Common myeloid progenitor, CD34-positive (primary cell): ENCODE data around the gene ELL2.

Experiments used
- CTCF ChIA-PET: fragments of 350-600 bp; sonication (Branson Sonifier 250); formaldehyde crosslinking; loops from one replicate; lab custom pipeline; 2021; ENCODE audit warnings: antibody characterized with exemption; lab: Charles Lee
- POLR2A ChIA-PET: fragments of 350-600 bp; sonication (Branson Sonifier 250); formaldehyde crosslinking; loops from one replicate; lab custom pipeline; 2021; ENCODE audit warnings: antibody characterized with exemption; lab: Charles Lee
- DNase-seq, 3 donors: peaks; one replicate each; pipeline versions ENCODE4 v3.0.0 to v3.0.0-alpha.2; 2013
- H3K27ac ChIP-seq, 2 experiments: 1 replicate in 1 of 2; 2 replicates in 1 of 2; pipeline ENCODE4 v1.7.0; 2013; ENCODE audit warnings: inconsistent platforms in 2 of 2, low read length in 2 of 2, mild to moderate bottlenecking in 2 of 2, low read depth in 1 of 2, moderate library complexity in 1 of 2; ENCODE audit not compliant: severe bottlenecking in 2 of 2, insufficient read depth in 1 of 2, poor library complexity in 1 of 2
- H3K27me3 ChIP-seq, 5 experiments: replicated peaks in 2 of 5; 1 replicate in 3 of 5; 2 replicates in 2 of 5; pipeline versions ENCODE4 v1.6.1 to v1.7.0; 2013; ENCODE audit warnings: low read length in 4 of 5, mild to moderate bottlenecking in 2 of 5, moderate library complexity in 2 of 5, inconsistent platforms in 1 of 5; ENCODE audit not compliant: insufficient read depth in 5 of 5, control insufficient read depth in 4 of 5
- H3K36me3 ChIP-seq, 4 experiments: 1 replicate in 2 of 4; 2 replicates in 2 of 4; pipeline versions ENCODE4 v1.6.1 to v1.7.0; 2013; ENCODE audit warnings: low read length in 3 of 4, control low read depth in 1 of 4, mild to moderate bottlenecking in 1 of 4; ENCODE audit not compliant: control insufficient read depth in 4 of 4, insufficient read depth in 4 of 4
- H3K4me1 ChIP-seq, 4 experiments: 1 replicate in 3 of 4; 2 replicates in 1 of 4; pipeline versions ENCODE4 v1.6.1 to v1.7.1; 2013; ENCODE audit warnings: low read length in 3 of 4, mild to moderate bottlenecking in 3 of 4, control low read depth in 1 of 4, inconsistent platforms in 1 of 4, moderate library complexity in 1 of 4; ENCODE audit not compliant: control insufficient read depth in 4 of 4, insufficient read depth in 4 of 4; ENCODE audit errors: control extremely low read depth in 1 of 4
- H3K4me3 ChIP-seq, 7 experiments: 1 replicate in 4 of 7; 2 replicates in 3 of 7; pipeline versions ENCODE4 v1.5.1 to v1.7.0; 2013; ENCODE audit warnings: mild to moderate bottlenecking in 7 of 7, low read length in 6 of 7, moderate library complexity in 6 of 7, inconsistent platforms in 2 of 7, low read depth in 2 of 7, control low read depth in 1 of 7; ENCODE audit not compliant: insufficient read depth in 4 of 7, control insufficient read depth in 1 of 7; ENCODE audit errors: extremely low read depth in 1 of 7
- H3K9me3 ChIP-seq, 5 experiments: 1 replicate in 4 of 5; 2 replicates in 1 of 5; pipeline versions ENCODE4 v1.6.1 to v1.7.1; 2013; ENCODE audit warnings: low read length in 4 of 5, mild to moderate bottlenecking in 2 of 5, inconsistent platforms in 1 of 5, low read depth in 1 of 5, moderate library complexity in 1 of 5; ENCODE audit not compliant: control insufficient read depth in 4 of 5, insufficient read depth in 2 of 5; ENCODE audit errors: control extremely low read depth in 1 of 5
- WGBS: methylation state at CpG from one replicate; pipeline ENCODE4 v1.1.5; 2013; ENCODE audit not compliant: insufficient coverage; 5-methylcytosine and 5-hydroxymethylcytosine counted together

The ELL2 gene

GRCh38 chr5:95940758-95941682, 20.6 kb downstream of the ELL2 start:
- ChIA-PET POLR2A (interaction anchor here (0.6 kb wide), 1 partner anchor 11 kb away, joined by 3 read pairs; no protein-coding TSS in a partner anchor), CTCF (interaction anchor here (0.9 to 1.9 kb wide), 2 partner anchors 10 to 49 kb away, joined by 3 to 6 read pairs; no protein-coding TSS in a partner anchor)
- Histone ChIP-seq H3K36me3 (no peaks in the 10 kb centered on the region), H3K27me3 (no peaks in the 10 kb centered on the region), H3K9me3 (no peaks in the 10 kb centered on the region), H3K4me1 (peaks cover 0 to 2% (median 0%) of the 10 kb centered on the region in 4 experiments), H3K27ac (no peak overlapping the region), H3K4me3 (no peak overlapping the region)
- no peak for DNase-seq
- WGBS: 100% methylated on average over 3 of the region's 3 CpGs

GRCh38 chr5:95939465-95939864, 22.2 kb downstream of the ELL2 start:
- Histone ChIP-seq H3K4me1 (peaks cover 0 to 2% (median 0%) of the 10 kb centered on the region in 4 experiments), H3K27ac (no peak overlapping the region), H3K27me3 (no peaks in the 10 kb centered on the region), H3K9me3 (no peaks in the 10 kb centered on the region), H3K36me3 (no peaks in the 10 kb centered on the region), H3K4me3 (no peak overlapping the region)
- ChIA-PET CTCF (no interaction called here), POLR2A (no interaction called here)
- no CpG with 5 or more reads among the region's 1 CpG for WGBS
- DNase-seq: no peak

- H3K36me3 ChIP-seq: no peaks in the 10 kb centered on the region
Observed at GRCh38 chr5:95938766-95939165, 22.9 kb downstream of the ELL2 start.

GRCh38 chr5:95938347-95938746, 23.3 kb downstream of the ELL2 start:
- 100% methylated on average over 1 of the region's 1 CpG for WGBS

More at GRCh38 chr5:95938766-95939165, 22.9 kb downstream of the ELL2 start:
- ChIA-PET CTCF (no interaction called here), POLR2A (no interaction called here)
- no peak overlapping the region for H3K27ac ChIP-seq
- peaks cover 0 to 2% (median 0%) of the 10 kb centered on the region in 4 experiments for H3K4me1 ChIP-seq
- H3K4me3 ChIP-seq: no peak overlapping the region
- H3K27me3 ChIP-seq: no peaks in the 10 kb centered on the region
- no peak for DNase-seq
- no peaks in the 10 kb centered on the region for H3K9me3 ChIP-seq
- no CpG with 5 or more reads among the region's 1 CpG for WGBS

GRCh38 chr5:95937607-95938152, 24.0 kb downstream of the ELL2 start:
- POLR2A ChIA-PET: no interaction called here
- CTCF ChIA-PET: interaction anchor here (0.8 to 0.9 kb wide), 2 partner anchors 9 to 20 kb away, joined by 3 read pairs; no protein-coding TSS in a partner anchor
- Histone ChIP-seq H3K27ac (no peak overlapping the region), H3K4me1 (peaks cover 0 to 2% (median 0%) of the 10 kb centered on the region in 4 experiments), H3K4me3 (no peak overlapping the region), H3K36me3 (no peaks in the 10 kb centered on the region), H3K27me3 (no peaks in the 10 kb centered on the region), H3K9me3 (no peaks in the 10 kb centered on the region)
- 46% methylated on average over 2 of the region's 3 CpGs for WGBS
- DNase-seq: no peak

More at GRCh38 chr5:95938347-95938746, 23.3 kb downstream of the ELL2 start:
- no peak overlapping the region for H3K4me3 ChIP-seq
- DNase-seq: no peak
- no peaks in the 10 kb centered on the region for H3K36me3 ChIP-seq
- H3K4me1 ChIP-seq: peaks cover 0 to 2% (median 0%) of the 10 kb centered on the region in 4 experiments
- ChIA-PET CTCF (no interaction called here), POLR2A (no interaction called here)
- no peaks in the 10 kb centered on the region for H3K27me3 ChIP-seq
- H3K27ac ChIP-seq: no peak overlapping the region
- no peaks in the 10 kb centered on the region for H3K9me3 ChIP-seq

- 84% methylated on average over 3 of the region's 5 CpGs for WGBS
- POLR2A ChIA-PET: no interaction called here
- Histone ChIP-seq H3K36me3 (no peaks in the 10 kb centered on the region), H3K4me3 (no peak overlapping the region), H3K27ac (no peak overlapping the region), H3K27me3 (no peaks in the 10 kb centered on the region), H3K4me1 (peaks cover 0 to 2% (median 0%) of the 10 kb centered on the region in 4 experiments), H3K9me3 (no peaks in the 10 kb centered on the region)
- DNase-seq: no peak
- CTCF ChIA-PET: interaction anchor here (0.6 to 3.1 kb wide), 7 partner anchors 8 to 43 kb away, joined by 3 to 11 read pairs (median 3); partner anchors contain the start of gene ELL2
Observed at GRCh38 chr5:95936812-95937397, 24.7 kb downstream of the ELL2 start.
